NOMO-1 treated with dmso at 0.1 percent for 144 hours (cell line): ENCODE results near the gene STIMATE.
A peak's percentile ranks its signal among the peaks of the same experiment; 100 is the strongest.

Experiments used
- DNase-seq: peaks from one replicate; lab custom pipeline; 2025; ENCODE audit not compliant: unreplicated experiment; lab: John Stamatoyannopoulos, UW

The STIMATE gene

DNA sequence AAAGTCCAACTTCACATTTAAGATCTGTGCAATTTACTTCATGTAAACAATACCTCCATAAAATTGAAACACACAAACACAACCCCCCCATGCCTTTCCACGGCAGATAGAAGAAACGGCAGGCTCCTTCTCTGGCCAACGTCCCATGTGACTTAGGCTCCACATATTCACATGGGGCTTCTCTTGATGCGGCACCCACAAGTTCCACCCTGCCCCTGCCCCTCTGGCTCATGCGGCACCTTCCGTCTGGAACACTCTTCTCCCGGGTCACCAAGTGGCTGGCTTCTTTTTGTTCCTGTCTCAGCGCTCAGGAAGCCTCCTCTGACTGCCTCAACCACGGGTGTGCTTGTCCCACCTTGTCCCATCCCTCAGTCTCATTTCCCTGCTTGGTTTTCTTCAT is 25.6 kb downstream of the STIMATE start:
- DNase-seq = no peak

DNA sequence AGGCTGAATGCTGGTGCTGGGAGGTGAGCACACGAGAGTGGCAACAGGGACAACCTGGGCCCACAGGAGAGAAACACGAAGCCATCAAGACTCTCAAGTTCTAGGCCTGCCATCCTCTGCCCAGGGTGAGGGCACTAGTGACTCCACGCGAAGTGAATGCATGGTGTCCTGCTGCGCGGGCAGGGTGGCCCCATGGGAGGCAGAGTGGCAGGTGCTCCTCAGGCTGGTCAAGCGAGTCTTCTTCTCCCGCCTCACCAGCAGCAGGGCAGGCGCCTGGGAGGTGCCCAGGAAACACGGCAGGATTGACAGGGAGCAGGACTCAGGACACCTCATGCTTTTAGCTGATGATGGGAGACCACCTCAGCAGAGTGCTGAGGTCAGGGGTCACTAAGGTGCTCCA is 26.9 kb downstream of the STIMATE start:
- no peak for DNase-seq

DNA sequence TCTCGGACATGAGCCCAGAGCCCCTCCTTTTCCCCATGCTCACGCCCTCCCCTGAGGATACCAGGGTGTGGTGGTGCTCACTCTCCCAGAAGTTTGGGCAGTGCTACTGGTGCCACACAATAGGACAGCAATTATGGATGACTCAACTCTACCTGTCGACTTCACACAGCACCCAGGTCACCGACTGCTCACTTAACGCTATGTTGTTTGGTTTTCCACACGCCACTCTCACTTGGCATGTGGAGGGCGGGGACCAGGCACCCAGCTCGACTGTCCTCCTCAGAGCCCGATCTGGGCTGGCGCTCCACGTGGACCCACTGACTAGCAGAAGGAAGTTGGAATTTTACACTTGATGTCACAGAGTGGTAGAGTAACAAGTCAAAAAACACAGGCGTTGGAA is 30.9 kb downstream of the STIMATE start:
- DNase-seq = no peak

DNA sequence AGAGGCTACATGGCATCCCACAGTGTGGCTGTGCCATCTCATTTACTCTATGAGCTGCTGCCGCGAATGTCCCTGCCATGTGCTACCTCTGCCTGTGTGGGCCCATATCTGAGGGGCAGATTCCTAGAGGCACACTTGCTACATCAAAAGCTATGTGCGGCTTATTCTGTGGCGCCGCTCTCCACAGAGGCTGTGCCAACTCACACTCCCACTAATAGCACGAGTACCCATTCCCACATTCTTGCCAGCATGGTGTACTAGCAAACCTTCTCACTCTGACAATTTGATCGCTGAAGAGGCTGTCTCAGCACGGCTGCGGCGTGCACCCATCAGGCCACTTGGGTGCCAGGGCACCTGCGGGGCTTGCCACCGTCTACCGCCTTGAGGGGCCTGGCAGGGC is 31.4 kb downstream of the STIMATE start:
- DNase-seq = no peak

DNA sequence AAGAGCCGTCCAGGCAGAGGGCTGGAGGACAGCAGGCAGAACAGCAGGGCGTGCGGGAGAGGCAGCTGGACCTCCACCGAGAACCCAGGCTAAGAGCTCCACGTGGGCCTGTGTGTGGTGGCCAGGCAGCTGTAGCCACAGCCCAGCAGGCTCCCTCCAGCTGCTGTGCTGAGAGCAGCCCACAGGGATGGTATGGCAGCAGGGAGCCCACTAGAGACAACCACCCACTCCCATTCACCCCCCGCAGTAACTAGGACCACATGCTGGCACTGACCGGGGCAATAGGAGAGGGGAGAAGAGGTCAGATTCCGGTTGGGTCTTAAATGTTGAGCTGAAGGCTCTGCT is 37.0 kb downstream of the STIMATE start:
- no peak for DNase-seq

DNA sequence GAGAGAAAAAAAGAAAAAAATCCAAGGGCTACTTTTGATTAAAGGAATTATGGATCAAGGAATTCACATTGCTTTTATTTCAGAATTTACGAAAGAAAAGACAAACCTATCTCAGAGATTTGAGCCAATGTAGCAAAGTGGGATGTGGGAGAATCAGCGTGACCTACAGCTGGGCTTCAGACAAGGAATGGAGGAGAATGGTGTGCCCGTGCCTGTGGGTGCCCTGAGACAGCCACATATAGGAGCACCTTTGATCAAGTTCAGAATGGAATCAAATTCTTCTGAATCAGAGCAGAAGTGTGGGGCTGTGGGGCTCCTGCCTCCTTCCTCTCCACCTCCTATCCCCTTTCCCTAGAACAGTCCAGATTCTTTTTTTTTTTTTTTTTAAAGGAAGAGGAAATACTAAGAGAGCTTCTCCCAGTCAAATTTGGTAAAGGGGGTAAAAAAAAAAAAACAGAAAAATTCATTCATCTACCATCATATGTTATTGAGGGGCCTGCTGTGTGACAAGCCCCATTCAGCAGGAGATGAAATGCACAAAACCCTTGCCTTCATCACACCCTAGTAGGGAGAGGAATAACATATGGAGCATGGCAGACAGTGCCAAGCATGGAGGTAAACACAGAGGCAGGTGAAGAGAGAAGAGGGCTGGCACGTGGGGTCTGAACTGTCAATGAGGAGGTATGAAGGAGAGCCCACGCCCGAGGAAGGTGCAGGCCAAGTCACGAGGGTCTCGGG is 37.5 kb downstream of the STIMATE start:
- no peak for DNase-seq

DNA sequence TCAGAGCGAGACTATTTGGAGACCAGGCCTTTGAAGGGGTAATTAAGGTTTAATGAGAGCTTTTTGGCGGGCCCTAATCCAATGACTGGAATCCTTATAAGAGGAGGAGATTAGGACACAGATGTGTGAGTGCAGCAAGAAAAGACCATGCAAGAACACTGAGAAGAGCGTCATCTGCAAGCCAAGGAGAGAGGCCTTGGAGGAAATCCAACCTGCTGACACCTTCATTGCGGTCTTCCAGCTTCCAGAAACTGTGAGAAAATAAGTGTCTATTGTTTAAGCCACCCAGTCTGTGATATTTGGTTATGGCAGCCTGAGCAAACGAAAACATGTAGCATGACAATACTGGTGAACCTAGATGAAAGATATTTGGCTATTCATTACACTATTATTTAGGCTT is 39.5 kb downstream of the STIMATE start:
- DNase-seq = no peak

DNA sequence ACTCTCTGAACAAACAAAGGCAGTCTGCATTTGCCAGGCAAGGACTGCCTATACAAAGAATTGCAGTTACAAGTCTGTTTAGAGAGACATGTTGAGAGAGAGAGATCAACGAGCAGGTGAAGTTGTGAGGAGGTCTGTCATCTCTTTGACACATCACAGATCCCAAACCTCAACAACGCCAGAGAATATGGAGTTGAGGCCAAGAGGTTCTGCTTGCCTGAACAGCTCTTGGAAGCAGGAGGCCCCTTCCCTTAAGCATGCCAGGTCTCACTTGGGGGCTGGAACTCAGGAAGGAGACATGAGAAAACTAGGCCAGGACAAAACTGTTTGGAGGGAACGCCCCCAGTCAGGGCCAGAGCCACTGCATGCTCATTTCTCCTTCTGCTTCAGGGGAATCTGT is 40.2 kb downstream of the STIMATE start:
- no peak for DNase-seq

DNA sequence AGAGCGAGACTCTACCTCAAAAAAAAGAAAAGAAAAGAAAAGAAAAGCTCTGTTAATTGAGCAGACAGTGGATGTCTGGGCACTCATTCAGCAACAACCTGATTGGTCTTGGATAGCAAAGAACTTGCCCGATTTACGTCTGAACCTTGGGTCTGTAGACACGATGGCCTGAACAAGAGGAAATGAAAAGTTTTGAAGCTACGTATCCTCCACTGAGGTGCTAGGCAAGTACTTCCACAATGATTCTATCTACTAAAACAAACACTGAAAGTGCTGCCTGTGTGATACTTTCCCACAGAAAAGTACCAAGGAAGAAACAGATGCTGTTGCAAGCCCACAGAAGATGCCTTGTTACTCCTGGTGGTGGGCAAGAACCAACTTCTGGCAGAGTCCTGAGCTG is 40.7 kb downstream of the STIMATE start:
- DNase-seq = no peak

DNA sequence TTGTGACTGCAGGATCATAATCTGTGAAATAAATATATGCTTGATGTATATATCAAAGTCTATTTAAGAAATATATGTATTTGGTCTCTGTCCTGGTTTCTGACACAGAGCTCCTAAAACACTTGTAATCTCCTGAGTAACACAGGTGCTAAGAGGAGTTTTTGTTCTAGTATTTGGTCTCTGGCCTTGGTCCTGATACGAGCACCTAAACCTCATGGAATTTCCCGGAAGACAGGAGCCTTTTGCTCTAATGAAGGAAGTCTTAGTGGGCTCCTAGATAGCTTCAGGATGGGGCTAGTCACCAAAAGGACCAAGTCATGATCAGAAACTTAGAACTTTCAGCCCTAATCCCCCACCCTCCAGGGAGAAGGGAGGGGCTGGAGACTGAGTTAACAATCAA is 43.3 kb downstream of the STIMATE start:
- no peak for DNase-seq

DNA sequence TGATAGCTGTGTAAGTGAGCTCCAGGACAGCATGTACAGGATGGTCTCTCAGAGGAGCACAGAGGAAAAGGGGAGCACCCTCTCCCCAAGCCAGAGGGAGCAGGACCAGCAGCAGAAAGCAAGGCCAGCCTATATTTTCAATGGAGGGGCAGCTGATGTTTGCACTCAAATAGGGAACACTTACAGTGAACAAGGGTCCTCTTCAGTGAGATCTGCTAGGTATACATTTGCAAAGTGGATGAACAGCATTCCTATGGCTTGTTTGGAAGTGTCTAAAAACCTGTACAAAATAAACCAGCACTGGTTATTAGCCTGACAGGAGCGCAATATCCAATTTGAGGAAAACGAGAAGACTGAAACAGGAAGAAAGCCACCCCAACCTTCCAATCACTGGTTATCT is 44.9 kb downstream of the STIMATE start:
- no peak for DNase-seq

DNA sequence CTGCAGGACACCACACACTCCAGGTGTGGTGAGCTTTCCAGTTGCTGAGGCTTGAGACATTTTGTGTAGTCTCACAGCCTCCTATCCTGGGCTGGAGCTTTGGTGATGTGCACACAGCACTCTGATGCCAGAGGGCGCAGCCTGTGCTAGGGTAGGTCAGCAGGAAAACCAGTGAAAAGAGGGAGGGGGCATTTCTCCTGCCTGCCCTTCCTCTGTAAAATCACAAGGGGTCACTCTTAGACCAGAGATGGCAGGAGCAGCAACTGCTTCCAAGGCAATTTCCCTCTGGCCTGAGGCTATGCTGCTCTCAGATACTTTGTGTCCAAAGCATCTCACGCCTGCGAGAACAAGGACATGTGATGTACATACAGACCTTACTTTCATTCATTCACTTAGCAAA is 46.0 kb downstream of the STIMATE start:
- DNase-seq = no peak

DNA sequence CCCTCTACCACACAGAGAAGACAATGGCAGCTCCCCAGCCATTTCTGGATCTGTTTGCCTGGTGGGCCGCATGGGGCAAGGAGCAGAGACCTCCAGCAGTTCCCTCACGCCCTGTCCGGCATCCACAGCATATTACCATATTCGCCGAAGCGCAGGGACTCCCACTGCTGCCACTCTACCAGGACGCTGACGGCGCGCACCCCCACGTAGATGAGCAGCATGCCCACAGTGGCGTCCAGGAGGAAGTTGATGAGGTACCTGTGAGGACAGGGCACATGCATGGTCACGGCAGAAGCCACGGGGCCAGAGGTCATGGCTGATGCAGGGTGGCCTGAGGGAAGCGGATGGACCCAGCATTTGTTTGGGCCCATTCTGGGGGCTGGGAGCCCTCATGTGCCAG is 47.7 kb downstream of the STIMATE start:
- no peak for DNase-seq

DNA sequence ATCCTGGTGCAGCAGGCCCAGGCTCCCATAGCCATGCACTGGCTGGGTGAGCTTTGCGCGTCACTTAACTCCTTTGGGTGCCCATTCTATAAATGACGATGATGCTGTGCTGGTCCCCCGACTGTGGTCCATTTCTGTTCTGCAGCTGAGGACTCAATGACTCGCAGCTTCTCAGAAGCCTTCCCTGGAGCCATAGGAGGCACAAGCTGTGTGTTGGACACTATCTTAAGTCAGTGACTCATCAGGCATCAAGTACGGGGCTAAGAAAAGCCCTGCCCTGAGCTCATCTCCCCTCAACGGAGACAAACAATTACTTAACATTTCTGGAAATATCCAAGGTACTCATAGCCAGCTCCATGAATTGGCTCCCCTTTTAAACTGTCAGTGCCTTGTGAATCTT is 48.7 kb downstream of the STIMATE start:
- DNase-seq = no peak

DNA sequence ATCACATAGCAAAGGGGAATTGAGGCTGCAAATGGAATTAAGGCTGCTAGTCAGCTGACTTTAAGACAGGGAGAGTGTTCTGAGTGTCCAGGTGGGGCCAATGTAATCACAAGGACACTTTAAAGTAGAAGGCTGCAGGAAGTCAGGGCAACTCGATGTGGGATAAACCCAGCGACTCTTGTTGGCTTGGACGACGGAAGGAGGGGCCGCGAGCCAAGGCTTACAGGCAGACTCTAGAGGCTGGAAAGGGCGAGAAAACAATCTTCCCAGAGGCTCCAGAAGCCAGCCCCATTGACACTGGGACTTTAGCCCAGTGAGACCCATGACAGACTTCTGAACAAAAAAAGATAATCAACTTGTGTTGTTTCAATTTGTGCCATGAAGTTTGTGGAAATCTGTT is 49.6 kb downstream of the STIMATE start:
- no peak for DNase-seq

DNA sequence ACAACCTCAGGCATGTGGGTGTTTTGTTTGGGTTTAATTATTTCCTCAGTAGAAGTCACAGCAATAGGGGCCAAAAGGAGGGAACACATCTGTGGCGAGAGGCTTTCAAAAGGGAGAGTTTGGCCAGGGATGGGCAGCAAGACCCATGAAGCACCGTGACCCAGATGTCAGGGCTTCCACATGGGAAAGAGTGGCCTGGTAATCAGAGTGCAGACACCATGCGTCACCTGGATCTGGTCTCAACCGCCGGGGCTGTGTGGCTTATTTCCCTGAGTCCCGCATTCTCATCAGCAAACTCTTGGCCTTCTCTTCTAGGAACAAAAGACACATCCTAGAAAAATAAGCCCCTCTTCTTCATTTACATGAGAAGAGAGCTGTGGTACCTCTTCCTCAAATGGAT is 50.1 kb downstream of the STIMATE start:
- no peak for DNase-seq

DNA sequence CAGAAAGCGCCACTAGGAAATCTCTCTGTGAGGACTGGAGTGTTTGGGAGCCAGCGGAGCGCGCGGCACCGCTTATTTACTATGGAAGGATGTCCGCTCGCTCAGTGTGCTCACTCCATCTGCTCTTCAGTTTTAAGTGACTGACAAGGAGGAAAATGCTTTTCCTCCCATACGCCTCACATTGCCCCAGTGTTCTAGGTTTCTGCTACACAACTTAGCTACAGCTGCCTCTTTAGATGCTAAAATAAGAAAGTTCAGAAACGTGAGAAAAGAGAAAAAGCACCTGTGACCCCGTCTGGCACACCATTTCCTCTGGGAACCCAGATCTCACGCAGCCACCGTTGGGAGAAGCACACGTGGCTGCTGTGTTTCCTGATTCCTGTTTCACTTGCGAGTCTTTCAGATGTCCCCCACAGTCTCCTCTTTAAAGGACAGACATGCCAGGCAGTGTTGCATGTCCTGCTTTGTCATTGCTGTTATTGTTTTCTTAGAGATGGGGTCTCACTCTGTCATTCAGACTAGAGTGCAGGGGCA is 50.8 kb downstream of the STIMATE start:
- no peak for DNase-seq

DNA sequence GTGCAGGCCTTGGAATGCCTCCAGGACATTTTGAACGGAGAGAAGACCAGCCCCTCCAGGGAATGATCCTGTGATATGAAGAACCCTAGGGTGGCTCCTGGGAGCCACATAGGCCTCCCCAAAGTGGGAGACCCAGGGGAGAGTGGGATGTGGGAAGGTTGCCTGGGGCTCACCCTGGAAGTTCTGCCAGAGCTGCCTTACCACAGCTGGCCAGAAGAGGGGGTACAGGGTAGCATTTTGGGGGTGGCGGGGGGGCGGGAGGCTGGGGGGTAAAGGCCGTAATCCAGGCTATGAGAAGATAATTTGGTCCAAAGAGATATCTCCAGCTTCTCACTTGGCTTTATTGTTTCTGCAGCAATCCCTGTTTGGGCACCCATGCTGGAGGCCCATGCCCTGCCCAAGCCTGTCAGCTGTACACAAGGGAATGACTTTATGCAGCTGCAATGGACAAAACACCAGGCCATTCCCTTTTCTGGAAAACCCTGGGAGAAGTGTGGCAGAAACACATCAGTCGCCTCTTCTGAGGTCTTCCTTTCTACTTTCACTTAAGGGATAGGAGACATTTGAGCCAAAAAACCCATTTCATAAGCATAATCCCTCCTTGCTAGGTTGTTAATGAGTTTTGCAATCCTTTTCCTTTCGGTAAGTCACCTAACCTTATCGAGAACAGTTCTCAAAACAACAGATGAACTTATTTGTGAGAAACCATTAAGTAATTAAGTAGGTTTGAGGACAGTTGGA is 51.5 kb downstream of the STIMATE start:
- no peak for DNase-seq

DNA sequence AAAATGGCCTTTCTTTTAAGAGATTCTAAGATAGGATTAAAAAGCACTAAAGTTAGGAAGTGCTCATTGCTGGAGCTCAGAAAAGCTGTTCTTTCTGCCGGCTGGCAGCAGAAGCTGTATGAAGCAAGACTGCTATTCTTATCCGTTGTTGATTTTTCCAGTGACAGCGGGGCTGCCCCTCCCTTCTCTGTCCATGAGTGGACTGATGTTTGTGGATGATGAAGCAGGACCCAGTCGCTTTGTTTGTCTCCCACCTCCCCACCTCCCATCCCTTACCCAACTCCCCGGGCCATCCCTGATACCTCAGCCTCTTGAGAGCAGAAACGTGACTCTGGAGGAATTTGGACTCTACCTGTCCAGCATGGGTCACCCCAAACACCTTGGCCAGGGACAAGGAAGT is 52.2 kb downstream of the STIMATE start:
- DNase-seq = peak; percentile 41

DNA sequence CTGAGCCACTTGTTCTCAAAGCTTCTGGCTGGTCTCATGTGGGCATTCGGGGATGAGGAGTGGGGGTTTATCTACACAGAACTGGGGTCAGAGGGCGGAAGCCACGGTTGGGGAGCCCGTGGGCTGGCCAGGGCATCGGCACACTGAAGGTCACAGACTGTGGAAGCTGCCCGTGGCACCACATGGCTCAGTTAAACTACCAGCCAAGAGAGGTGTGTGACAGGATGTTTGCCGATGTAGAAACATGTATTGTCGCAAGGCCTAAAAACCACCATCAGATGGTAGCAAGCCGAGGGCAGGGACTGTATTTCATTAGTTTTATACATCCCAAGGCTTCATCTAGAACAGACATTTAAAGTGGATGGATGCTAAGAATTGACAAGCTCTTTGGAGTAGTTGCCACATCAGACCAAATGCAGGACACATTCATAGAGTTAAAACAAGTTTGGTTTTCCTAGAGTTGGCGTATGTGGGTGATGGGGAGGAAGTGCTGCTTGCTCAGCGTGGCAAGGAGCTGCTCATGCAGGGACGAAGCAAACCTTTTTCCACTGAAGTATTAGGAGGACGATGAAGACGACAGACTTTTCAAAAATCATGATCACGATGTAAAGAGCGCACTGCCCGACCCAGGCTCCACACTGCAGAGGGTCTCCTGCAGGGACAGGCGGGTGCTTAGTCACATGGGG is 52.9 kb downstream of the STIMATE start:
- peak; percentile 60 for DNase-seq

DNA sequence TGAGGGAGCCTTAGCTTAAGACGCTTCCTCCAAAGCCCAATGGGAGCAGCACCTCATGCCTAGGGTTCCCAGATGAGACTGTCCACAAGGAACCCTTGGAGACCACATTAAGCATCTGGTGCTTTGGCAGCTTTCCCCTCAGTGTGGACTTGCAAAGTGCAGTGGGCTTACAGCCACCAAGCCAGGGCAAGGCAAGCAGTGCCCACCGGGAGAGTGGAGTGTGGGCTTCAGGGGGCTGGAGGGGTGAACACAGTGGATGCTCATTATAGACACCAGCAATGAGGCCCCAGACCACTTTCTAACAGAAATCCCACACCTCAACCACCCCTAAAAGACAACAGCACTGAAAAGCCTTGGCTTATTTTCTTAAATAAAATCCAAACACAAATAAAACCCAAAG is 53.5 kb downstream of the STIMATE start:
- DNase-seq = no peak
